Dedifferentiated amniotic fluid mesenchymal stem cell (primary cell): ENCODE measurements around the gene BRD7.

Experiments used
- DNase-seq: peaks from one replicate; pipeline ENCODE4 v3.0.0-alpha.2; 2016; ENCODE audit errors: extremely low spot score

Gene BRD7

GRCh38 chr16:50368410-50369132 lies at the start of gene BRD7:
TSS of gene BRD7 (minus strand) at chr16:50368988. CDS start at chr16:50368774, 214 bp downstream.
- DNase-seq = no peak

GRCh38 chr16:50416388-50416787 lies 47.6 kb upstream of the BRD7 start:
- no peak for DNase-seq

GRCh38 chr16:50414152-50414551 lies 45.4 kb upstream of the BRD7 start:
- no peak for DNase-seq

GRCh38 chr16:50411034-50411433 lies 42.2 kb upstream of the BRD7 start:
- no peak for DNase-seq

- DNase-seq = no peak
Observed at GRCh38 chr16:50408001-50408561, 39.3 kb upstream of the BRD7 start.

- DNase-seq = no peak
Observed at GRCh38 chr16:50407351-50407750, 38.6 kb upstream of the BRD7 start.

GRCh38 chr16:50403491-50403890 lies 34.7 kb upstream of the BRD7 start:
- no peak for DNase-seq

GRCh38 chr16:50402298-50402895 lies 33.6 kb upstream of the BRD7 start:
- no peak for DNase-seq

GRCh38 chr16:50401355-50401754 lies 32.6 kb upstream of the BRD7 start:
- DNase-seq = no peak

- DNase-seq = no peak
Observed at GRCh38 chr16:50400967-50401348, 32.2 kb upstream of the BRD7 start.

GRCh38 chr16:50400312-50400966 lies 31.7 kb upstream of the BRD7 start:
- DNase-seq = no peak

- no peak for DNase-seq
Observed at GRCh38 chr16:50399411-50399810, 30.6 kb upstream of the BRD7 start.

GRCh38 chr16:50398336-50398735 lies 29.5 kb upstream of the BRD7 start:
- DNase-seq = no peak

GRCh38 chr16:50396761-50397535 lies 28.2 kb upstream of the BRD7 start:
- no peak for DNase-seq

GRCh38 chr16:50395763-50396710 lies 27.2 kb upstream of the BRD7 start:
- no peak for DNase-seq

GRCh38 chr16:50393858-50394802 lies 25.3 kb upstream of the BRD7 start:
- DNase-seq = no peak

- DNase-seq = no peak
Observed at GRCh38 chr16:50393416-50393815, 24.6 kb upstream of the BRD7 start.

GRCh38 chr16:50390914-50391716 lies 22.3 kb upstream of the BRD7 start:
- no peak for DNase-seq

- no peak for DNase-seq
Observed at GRCh38 chr16:50390371-50390771, 21.6 kb upstream of the BRD7 start.
